GM21447 (cell line): ENCODE measurements around the gene TXNRD2.

Source experiments
- ATAC-seq: cut with Tn5 transposase; IDR thresholded peaks from one replicate; pipeline ENCODE4 v1.9.1; 2021; ENCODE audit not compliant: unreplicated experiment

Gene TXNRD2

GRCh38 chr22:19868333-19868732, 73.3 kb downstream of the TXNRD2 start:
- ATAC-seq = no peak

GRCh38 chr22:19867617-19868016, 74.0 kb downstream of the TXNRD2 start:
- no peak for ATAC-seq

- no peak for ATAC-seq
Observed at GRCh38 chr22:19866665-19867009, 75.0 kb downstream of the TXNRD2 start.

- no peak for ATAC-seq
Observed at GRCh38 chr22:19865141-19865829, 76.3 kb downstream of the TXNRD2 start.

GRCh38 chr22:19864538-19865106, 77.0 kb downstream of the TXNRD2 start:
- ATAC-seq = no peak

GRCh38 chr22:19863571-19863970, 78.0 kb downstream of the TXNRD2 start:
- ATAC-seq = no peak

- no peak for ATAC-seq
Observed at GRCh38 chr22:19862619-19863246, 78.9 kb downstream of the TXNRD2 start.

- no peak for ATAC-seq
Observed at GRCh38 chr22:19859861-19860510, 81.6 kb downstream of the TXNRD2 start.

- ATAC-seq = no peak
Observed at GRCh38 chr22:19857382-19857781, 84.2 kb downstream of the TXNRD2 start.

GRCh38 chr22:19855504-19856409, 85.9 kb downstream of the TXNRD2 start:
- peak; percentile 27 for ATAC-seq

GRCh38 chr22:19854778-19855503, 86.7 kb downstream of the TXNRD2 start, which contains the start of the genes GNB1L and RTL10:
Gene GNB1L, minus strand, starts transcription at chr22:19854874. Its CDS starts 33,519 bp downstream, at chr22:19821355.
Gene RTL10, minus strand, starts transcription at chr22:19854874. Its CDS starts 2,613 bp downstream, at chr22:19852261.
- ATAC-seq = peak; percentile 76

GRCh38 chr22:19853879-19854777, 87.5 kb downstream of the TXNRD2 start:
- no peak for ATAC-seq

- no peak for ATAC-seq
Observed at GRCh38 chr22:19853058-19853878, 88.3 kb downstream of the TXNRD2 start.

- no peak for ATAC-seq
Observed at GRCh38 chr22:19852177-19852781, 89.3 kb downstream of the TXNRD2 start.

- ATAC-seq = no peak
Observed at GRCh38 chr22:19851291-19852176, 90.1 kb downstream of the TXNRD2 start.

- no peak for ATAC-seq
Observed at GRCh38 chr22:19850763-19851109, 90.9 kb downstream of the TXNRD2 start.
